Forelimb muscle (tissue), 1 donor: Measurements from ENCODE around the gene SLC39A11. TPM values are rescaled to one million over a fixed set of nuclear protein-coding genes. Genes with fewer than 3 reads are reported as not detected.
"Not testable (repeated sequence)": the region's sequence is repeated elsewhere in the genome, so short reads cannot be mapped to it uniquely, and the experiment has no call there.

Source experiments
- DNase-seq: peaks from one replicate; pipeline ENCODE4 v3.0.0-alpha.2; 2013; ENCODE audit warnings: low read depth
- polyA plus RNA-seq: library from polyadenylated mRNA; unstranded; fragments of 120-200 nt; gene quantifications from one replicate; pipeline ENCODE4 v1.2.1, GENCODE V29; 2013; ENCODE audit not compliant: insufficient read length

SLC39A11 gene
- polyA plus RNA-seq, 1 donor = 11.9 TPM

DNA sequence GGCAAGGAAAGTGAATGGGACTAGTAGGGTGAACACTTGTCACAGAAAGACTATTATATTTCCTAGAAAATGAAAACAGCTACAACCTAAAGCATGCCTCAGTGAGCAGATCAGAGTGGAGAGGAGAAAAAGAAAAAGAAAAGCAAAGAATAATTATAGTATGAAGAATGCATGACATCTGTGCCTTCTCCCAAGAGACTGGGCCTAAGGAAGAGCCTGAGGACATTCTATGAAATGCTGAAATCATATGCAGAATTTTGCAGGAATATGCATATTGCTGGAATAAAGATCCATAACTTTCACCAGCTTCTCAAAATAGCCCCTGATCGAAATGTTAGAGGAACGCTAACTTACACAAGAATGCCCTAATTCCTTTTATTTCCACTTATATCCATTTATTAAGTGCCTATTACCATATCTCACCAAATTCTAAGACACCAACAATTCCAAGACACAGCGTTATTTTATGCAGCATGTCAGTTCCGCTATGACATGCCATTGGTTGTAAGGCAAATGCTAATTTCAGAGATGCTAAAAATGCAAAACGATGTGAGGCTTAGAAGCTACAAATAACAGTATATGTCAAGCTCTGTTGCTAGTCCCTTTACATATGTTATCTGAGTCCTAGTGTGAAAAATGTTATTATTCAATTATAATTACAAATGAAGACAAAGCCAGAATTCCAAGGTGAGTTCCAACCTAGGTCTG is 171.0 kb downstream of the SLC39A11 start:
- DNase-seq = no peak

DNA sequence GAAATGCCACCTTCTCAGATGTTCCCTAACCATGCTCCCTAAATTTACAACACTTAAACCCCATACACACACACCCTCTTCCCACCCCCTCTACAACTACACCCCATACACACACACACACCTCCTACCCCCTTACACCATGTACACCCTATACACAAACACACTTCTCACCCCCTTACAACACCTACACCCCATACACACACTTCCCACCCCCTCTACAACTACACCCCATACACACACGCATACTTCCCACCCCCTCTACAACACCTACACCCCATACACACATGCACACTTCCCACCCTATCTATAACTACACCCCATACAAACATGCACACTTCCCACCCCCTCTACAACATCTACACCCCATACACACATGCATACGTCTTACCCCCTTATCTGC is 172.0 kb downstream of the SLC39A11 start:
- no peak for DNase-seq

DNA sequence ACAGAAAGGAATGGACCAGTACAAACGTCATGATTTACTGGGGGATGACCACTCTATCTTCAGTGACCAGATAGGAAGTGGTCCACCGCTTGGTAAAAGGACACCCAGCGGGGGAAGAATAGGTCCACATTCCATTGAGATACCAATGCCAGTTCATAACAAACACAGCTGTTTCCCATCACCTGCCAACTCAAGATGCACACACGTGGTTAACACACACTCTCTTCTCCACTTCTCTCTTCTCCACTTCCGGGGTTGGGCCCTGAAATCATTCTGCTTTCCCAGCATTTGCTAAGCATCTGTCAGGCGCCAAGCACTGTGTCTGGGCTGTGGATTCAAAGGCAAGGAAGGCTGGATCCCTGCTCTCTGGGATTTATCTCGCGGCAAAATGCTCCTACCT is 175.5 kb downstream of the SLC39A11 start:
- DNase-seq = no peak

DNA sequence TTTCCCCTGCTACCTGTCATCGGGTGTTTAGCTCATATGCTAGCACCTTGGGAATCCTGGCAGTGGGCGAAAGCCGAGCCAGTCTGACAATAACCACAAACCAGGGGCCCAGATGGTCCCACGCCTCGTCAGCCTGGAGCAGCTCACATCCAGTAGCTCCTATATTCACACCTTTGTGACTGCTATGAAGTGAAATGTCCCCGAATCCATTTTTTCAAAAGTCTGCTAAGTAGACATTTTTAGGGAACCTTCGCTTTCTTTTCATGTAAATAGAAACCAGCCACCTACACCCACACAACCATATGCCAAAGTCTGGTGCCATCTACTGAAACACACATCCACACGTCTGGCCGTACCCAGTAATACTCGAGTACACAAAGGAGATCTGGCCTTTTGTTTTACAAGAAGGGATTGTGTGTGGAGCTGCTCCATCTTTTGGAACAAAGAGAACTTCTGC is 176.8 kb downstream of the SLC39A11 start:
- no peak for DNase-seq

DNA sequence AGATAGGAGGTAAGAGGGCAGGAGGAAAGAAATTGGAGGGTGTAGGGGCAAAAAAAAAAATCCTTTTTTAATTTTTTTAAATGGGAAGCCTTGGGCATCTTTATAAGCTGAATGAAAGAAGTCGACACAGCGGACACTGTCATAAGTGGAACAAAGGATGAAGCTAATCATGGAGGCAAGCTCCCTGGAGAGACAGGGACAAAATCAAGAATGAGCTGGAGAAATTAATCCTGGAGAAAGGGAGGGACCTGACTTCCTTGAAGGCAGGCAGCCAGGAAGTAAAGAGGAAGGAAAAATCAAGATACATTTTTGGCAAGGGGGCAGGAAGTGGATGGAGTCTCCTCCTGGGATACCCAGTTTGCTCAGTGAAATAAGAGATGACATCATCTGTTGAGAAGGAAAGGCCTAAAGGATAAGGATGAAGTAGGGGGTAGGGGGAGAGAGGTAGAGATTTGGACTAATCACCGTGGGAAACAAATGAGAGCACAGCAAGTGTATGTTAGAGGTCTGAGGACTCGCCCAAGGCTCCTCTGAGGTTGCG is 179.3 kb downstream of the SLC39A11 start:
- DNase-seq = no peak

DNA sequence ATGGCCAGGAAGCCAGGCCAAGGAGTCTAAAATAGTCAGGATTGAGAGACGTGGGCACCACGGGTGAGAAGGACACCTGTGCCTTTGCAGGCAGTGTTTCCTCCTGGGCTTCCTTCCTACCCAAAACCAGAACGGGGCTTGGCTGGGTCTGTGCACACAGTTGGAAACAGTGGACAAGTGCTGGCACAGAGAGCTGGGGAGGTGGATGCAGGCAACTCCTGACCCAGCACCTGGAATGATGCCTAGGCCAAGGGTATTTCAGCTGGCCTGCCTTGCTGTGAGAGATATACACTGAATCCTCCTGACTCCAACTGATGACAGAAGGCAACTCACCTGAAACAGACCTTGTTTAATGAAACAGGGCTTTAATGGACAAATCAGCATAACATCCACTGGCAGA is 186.2 kb downstream of the SLC39A11 start:
- no peak for DNase-seq

DNA sequence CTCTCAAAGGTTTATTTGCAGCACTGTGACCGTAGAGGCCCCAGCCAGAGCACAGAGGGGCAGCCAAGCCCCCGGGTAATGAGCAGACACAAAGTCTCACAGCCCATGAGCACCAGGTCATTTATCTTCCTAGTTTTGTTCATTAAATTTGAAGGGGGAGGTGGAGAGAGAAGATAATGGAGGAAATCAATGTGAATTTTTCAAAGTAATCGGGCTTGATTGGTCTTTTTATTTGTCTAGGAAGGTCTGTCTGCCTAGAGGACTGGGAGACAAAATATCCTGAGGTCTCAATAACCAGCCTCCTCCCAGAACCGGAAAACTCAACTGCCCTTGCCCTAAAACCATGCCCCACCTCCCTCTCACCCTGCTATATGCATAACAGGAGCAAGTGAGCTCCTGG is 189.0 kb downstream of the SLC39A11 start:
- no peak for DNase-seq

DNA sequence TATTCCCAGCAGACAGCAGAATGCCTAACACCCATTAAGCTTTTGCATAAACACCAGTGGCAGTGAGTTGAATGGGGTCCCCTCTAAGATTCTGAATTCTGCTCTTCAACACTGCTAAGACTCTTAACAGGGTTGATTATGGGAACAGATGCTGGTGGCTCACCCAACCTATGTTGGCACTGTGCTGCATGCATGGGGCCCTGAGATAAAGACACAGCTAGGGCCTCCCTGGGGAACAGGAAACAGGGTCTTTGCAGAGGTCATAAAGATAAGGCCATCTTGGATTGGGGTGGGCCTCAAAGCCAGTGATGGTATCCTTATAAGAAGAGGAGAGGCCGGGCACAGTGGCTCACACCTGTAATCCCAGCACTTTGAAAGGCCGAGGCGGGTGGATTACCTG is 190.8 kb downstream of the SLC39A11 start:
- DNase-seq = no peak

DNA sequence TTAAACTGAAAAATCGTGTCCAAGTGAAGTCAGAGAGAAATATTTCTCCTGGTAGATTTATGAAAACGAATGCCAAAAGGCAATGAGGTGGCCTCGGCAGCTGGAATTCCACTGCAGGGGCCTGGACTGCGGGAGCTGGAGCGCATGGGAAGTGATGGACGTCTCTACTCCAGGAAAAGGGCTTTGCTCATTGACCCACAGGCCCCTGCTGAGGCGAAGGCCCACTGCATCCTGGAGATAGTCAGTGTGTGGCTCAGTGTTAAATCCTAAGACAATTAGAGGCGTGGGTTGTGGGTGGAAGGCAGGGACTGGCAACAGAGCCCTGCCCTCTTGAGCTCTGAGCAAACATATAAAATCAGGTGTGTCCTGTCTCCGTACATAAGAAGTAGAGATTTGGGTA is 191.4 kb downstream of the SLC39A11 start:
- no peak for DNase-seq

DNA sequence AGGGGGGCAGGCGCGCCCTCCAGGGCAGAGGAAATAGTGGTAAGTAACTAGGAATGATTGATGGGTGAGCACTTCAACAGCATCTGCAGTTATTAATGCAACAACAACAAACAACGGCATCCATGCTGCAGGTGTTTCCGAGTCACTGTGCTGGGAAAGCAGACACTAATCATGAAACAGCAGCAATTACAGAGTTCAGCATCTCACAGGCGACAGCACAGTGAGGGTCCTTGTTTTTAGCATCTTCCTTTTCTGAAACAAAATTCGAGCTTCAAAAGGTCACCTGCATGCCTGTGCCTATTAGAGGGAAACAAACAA is 191.9 kb downstream of the SLC39A11 start:
- DNase-seq = no peak

DNA sequence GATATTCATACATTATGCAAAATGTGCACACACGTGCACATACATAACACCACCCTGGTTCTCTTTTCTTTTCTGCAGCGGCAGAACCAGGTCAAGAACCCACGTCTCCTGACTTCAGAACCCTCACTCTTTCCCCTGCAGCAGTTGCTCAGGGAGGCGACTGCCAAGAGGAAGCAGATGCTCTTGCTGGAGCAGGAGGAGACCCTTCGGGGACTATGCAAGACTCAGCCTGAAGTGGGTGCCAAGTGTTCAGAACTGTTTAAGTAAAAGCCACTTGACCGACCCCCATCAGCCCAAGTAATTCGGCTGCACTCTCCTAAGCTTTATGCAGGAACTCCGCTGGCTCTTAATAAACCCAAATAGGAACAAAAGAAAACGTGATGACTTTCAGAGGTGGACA is 193.8 kb downstream of the SLC39A11 start:
- DNase-seq = no peak

DNA sequence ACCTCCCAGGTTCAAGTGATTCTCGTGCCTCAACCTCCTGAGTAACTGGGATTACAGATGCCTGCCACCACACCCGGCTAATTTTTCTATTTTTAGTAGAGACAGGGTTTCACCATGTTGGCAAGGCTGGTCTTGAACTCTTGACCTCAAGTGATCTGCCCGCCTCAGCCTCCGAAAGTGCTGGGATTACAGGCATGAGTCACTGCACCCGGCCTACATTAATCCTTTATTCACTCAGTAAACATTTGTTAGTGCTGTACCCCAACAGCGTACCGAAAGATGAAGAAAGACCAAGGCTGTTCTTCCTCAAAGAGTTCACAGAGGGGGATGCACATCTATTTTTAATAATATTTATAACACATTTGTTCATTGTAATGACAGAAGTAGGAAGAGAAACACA is 196.2 kb downstream of the SLC39A11 start:
- DNase-seq = not testable (repeated sequence)

DNA sequence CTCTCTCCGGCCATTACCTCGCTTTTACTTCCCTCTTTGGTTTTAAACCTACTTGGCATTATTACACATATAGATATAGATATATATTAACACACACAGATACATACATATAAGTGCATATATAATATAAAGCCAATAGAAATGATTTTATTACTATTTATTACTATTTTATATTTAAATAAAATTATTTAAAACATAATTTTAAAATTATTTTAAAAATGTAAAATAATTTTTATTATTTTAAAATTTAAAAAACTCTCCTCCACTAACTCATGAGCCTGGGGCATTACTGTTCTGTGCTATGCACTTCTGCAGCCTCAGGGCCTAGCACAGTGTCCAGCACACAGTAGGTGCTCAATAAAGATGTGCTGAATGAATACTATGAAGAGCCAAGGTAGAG is 200.9 kb downstream of the SLC39A11 start:
- DNase-seq = no peak

DNA sequence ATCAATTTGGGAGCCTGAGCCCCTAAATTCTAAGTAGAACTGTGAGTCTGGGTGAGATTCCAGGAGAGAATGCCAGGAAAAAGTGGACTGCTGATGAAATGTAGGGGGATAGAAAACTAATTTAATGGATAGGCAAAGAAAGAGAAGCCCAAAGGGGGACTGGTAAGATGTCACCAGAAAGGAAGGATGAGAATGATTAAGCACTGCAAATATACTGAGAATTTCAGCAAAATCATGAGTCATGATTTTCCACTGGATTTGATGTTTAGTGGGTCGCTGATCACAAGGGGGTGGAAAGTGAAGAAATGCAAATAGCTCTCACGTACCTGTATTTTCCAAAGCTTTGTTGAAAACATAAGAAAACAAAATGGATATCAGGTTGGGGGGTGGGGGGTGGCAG is 201.8 kb downstream of the SLC39A11 start:
- no peak for DNase-seq

DNA sequence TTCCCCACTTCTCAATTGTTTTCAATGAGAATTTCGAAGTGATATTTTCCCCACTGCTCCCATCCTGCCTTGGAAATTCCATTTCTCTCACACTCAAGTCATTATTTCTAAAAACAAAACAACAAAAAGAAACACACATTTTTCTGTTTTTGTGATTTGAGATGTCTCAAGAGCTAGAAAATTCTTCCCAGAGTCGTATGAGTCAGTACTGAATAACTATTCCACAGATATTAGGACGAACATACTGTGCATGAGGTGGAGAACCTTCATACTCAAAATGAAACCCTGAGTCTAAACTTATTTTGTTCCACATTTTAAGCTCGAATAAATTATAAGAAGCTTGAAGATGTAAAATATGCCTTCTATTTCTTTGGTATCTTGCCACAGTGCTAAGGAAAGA is 204.6 kb downstream of the SLC39A11 start:
- DNase-seq = no peak

DNA sequence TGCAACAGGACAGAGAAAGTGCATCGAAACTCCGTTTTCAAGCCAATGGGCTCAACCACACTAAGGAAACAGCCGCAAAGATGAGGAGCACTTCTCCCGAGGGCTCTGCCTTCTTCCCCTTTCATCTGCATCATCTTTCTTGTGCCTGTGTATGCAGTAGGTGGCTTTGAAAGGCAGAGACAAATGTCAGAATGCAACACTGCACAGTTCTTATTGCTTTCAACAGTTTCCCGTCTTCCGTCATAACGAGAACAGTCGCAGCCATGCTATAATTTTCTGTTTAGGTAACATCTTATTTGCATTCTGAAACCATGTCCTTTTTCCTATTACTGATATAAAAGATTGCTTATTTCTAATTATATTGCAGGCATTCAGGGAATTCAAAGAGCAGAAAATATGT is 205.2 kb downstream of the SLC39A11 start:
- DNase-seq = no peak

DNA sequence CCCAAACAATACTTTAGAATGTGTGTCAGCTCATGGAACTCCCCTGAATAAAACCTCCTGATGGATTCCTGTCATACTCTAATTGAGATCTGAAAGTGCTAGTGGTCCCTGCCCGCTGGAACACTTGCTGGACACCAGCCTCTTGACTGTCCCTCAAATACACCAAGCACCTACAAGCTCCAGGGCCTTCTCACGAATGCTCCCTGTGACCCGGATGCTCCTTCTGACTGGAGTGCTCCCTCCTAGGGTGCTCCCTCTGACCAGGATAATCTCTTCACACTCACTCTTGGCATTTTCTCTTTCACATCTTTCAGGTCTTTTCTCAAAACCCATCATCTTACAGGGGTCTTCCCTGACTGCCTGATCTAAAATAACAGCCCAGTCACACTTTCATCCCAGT is 205.9 kb downstream of the SLC39A11 start:
- no peak for DNase-seq

DNA sequence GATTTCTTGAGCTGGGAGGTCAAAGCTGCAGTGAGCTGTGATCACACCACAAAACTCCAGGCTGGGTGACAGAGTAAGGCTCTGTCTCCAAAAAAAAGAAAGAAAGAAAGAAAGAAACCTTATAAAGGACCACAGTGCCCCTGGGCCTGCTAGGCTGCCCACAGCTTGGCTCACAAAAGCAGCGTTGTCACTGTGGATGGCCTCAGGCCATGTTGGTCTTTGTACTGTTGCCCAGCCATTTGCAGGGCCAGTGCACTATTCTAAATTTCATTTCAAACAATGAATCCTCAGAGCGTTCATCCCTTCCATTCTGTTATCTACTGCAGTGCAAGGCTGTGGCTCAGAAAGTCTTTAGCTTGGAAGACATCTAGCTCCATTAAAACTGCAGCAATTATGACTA is 208.4 kb downstream of the SLC39A11 start:
- DNase-seq = no peak

DNA sequence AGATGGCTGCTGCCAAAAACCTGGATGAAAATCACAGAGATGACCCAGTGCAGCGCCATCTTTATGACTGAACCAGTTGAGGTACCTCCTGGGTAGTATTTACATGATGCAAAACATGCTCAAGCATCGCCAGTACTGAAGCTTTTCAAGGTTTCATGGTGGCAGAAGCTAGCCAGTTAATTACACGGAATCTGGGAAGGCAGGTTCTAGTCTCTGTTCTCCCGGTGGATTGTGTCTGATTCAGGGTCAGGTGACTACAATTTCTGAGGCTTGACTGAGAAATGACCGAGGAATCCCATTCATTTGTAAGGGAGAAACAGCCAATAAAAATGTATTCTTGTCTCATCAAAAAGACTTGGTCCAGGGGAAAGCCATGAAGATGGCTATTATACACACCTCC is 209.1 kb downstream of the SLC39A11 start:
- no peak for DNase-seq

DNA sequence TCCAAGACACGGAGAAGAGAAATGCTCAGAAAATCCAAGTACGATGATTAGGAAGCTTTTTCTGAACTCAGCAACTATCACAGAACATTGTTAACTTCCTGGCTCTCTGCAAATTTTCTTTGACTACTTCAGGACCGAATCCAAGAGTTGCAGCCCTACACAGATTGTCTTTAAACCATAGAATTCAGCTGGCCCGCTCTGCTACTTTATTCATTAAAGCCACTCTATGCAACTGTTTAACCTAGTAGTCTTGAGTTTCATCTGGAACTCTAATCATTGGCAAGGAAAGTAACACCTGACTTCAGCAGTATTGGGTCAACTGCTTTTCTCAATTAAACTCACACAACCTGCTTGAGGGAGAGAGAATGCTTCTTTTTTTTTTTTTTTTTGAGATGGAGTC is 210.1 kb downstream of the SLC39A11 start:
- no peak for DNase-seq

DNA sequence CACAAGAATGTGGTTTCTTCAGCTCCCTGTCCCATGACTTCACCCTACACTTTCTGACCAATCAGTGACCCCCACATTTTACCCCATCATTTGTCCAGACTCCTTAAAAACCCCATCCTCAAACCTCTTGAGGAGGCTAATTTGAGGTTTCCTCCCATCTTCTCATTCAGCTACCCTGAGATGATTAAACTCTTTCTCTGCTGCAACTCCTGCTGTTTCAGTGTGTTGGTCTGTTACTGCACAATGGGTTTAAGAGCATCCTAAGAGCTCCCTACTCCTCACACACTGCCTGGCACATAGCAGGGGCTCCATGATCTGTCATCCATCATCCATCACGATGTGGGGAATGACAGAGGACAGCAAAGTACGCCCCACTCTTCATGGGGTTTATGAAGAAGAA is 212.6 kb downstream of the SLC39A11 start:
- no peak for DNase-seq

DNA sequence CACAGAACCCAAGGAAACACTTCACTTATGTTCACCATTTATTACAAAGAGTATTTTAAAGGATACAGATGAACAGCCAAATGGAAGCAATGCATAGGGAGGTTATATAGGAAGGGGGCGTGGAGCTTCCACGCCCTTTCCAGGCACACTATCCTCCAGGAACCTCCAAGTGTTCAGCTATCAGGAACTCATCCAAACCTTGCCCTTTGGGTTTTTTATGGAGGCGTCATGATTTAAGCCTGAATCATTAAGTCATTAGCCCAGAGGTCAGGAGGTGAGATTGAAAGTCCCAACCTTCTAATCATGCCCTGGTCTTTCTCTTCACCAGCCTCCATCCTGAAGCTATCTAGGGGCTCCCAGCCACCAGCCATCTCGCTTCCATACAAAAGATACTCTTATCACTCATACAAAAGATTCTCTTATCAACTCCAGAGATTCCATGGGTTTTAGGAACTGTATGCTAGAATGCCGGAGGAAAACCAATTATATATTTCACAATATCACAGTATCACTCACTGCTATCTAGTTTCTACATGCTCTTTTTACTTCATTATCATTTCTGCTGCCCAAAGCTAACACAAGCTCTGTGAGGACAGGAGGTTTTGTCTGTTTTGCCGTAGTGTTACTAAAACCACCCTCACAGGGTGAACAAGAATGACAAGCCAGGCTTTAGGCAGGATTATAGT is 213.4 kb downstream of the SLC39A11 start:
- DNase-seq = no peak

DNA sequence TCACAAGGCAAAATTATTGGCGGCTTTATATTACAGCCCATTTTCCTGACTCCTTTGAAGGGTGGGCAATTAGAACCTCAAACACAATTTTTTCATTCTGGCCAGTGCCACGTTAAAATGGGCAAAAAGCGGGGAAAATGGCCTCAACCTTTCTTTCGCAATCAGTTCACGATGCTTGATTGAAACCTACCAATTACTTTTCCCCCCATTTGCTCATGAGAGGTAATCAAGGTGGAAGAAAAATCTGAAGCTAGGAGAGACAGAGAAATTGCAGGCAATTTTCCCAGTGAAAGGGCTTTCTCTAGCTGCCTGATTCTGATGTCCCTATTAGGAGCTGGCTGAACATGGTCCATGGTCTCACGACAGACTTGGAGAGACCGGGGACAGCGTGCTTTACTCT is 215.1 kb downstream of the SLC39A11 start:
- no peak for DNase-seq

DNA sequence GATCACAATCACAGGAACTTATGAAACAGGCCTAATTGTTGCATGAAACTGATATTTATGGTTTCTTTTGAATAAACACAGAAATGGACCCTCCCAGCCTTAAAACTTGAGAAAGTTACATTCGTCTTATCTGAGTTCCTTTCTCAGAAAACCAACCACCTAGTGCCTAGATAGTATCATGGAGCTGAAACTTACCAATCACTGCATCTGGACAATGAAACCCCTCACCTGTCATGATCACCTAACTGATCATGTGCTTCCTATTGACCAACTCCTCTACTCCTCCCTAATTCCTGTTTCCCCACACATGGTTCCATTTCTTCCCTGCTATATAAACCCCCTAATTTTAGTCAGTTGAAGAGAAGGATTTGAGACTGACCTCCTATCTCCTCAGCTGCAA is 216.1 kb downstream of the SLC39A11 start:
- no peak for DNase-seq
